CD14-positive monocyte (primary cell): ENCODE results near the gene SAMD3. TPM values are rescaled to one million over a fixed set of nuclear protein-coding genes. Genes with fewer than 3 reads are reported as not detected.
"Not testable (repeated sequence)": the region's sequence is repeated elsewhere in the genome, so short reads cannot be mapped to it uniquely, and the experiment has no call there.

ENCODE experiments used
- DNase-seq, 3 donors: peaks; one replicate each; pipeline ENCODE4 v3.0.0-alpha.2; 2011 to 2022
- H2AFZ ChIP-seq: 2 replicates; pipeline ENCODE4 v1.6.0; 2012; ENCODE audit warnings: mild to moderate bottlenecking, low read depth, low read length, inconsistent platforms; ENCODE audit not compliant: insufficient read depth, poor library complexity, severe bottlenecking
- H3K27ac ChIP-seq, 2 donors: 1 replicate in 1 of 2; 2 replicates in 1 of 2; pipeline ENCODE4 v1.5.1; 2012 to 2013; ENCODE audit warnings: low read length in 2 of 2, control low read depth in 1 of 2, inconsistent platforms in 1 of 2, low read depth in 1 of 2, mild to moderate bottlenecking in 1 of 2
- H3K27me3 ChIP-seq, 2 donors: one replicate each; pipeline versions ENCODE4 v1.6.0 to v1.6.1; 2011 to 2013; ENCODE audit warnings: low read length in 2 of 2; ENCODE audit not compliant: control insufficient read depth in 2 of 2, insufficient read depth in 2 of 2
- H3K36me3 ChIP-seq, 2 donors: replicated peaks in 1 of 2; 1 replicate in 1 of 2; 2 replicates in 1 of 2; pipeline versions ENCODE4 v1.5.1 to v1.6.1; 2012 to 2013; ENCODE audit warnings: low read length in 2 of 2, control low read depth in 1 of 2, inconsistent platforms in 1 of 2, mild to moderate bottlenecking in 1 of 2; ENCODE audit not compliant: insufficient read depth in 2 of 2, control insufficient read depth in 1 of 2
- H3K4me1 ChIP-seq, 2 donors: 1 replicate in 1 of 2; 2 replicates in 1 of 2; pipeline versions ENCODE4 v1.5.1 to v1.6.1; 2012 to 2013; ENCODE audit warnings: low read length in 2 of 2, control low read depth in 1 of 2, inconsistent platforms in 1 of 2, mild to moderate bottlenecking in 1 of 2, moderate library complexity in 1 of 2; ENCODE audit not compliant: insufficient read depth in 2 of 2, control insufficient read depth in 1 of 2
- H3K4me2 ChIP-seq: replicated peaks from 2 replicates; pipeline ENCODE3; 2012; ENCODE audit warnings: low read length, moderate library complexity, mild to moderate bottlenecking; ENCODE audit not compliant: poor library complexity, severe bottlenecking; ENCODE audit errors: extremely low read depth
- H3K4me3 ChIP-seq, 3 experiments: fragments of 200-600 bp in 1 of 3; sonication (generic) in 1 of 3; replicated peaks in 1 of 3; 1 replicate in 2 of 3; 2 replicates in 1 of 3; pipeline ENCODE4 v1.5.1; 2011 to 2013; ENCODE audit warnings: low read length in 3 of 3, mild to moderate bottlenecking in 3 of 3, control low read depth in 2 of 3, low read depth in 2 of 3, inconsistent platforms in 1 of 3, moderate library complexity in 1 of 3
- H3K79me2 ChIP-seq: 2 replicates; pipeline ENCODE4 v1.6.0; 2012; ENCODE audit warnings: mild to moderate bottlenecking, control low read depth, inconsistent platforms, low read length, moderate library complexity; ENCODE audit not compliant: insufficient read depth
- H3K9ac ChIP-seq: 2 replicates; pipeline ENCODE4 v1.6.0; 2017; ENCODE audit warnings: low read length, mild to moderate bottlenecking; ENCODE audit not compliant: insufficient read depth, poor library complexity, severe bottlenecking
- H3K9me3 ChIP-seq, 2 donors: replicated peaks in 1 of 2; 1 replicate in 1 of 2; 2 replicates in 1 of 2; pipeline versions ENCODE4 v1.5.1 to v1.6.1; 2012 to 2013; ENCODE audit warnings: low read length in 2 of 2, control low read depth in 1 of 2; ENCODE audit not compliant: control insufficient read depth in 1 of 2, insufficient read depth in 1 of 2
- H4K20me1 ChIP-seq: 2 replicates; pipeline ENCODE4 v1.6.0; 2012; ENCODE audit warnings: mild to moderate bottlenecking, low read length, control low read depth, moderate library complexity; ENCODE audit not compliant: insufficient read depth
- H3K27ac Mint-ChIP-seq, 7 donors: one replicate each; pipeline ENCODE4 v1.8.0; 2020; ENCODE audit warnings: mild to moderate bottlenecking in 7 of 7, mixed read lengths in 7 of 7, moderate library complexity in 6 of 7, inconsistent platforms in 2 of 7
- H3K27me3 Mint-ChIP-seq, 3 donors: one replicate each; pipeline ENCODE4 v1.8.0; 2021 to 2022; ENCODE audit warnings: low read depth in 3 of 3, mild to moderate bottlenecking in 3 of 3, mixed read lengths in 3 of 3, moderate library complexity in 3 of 3, inconsistent platforms in 1 of 3
- H3K36me3 Mint-ChIP-seq, 2 donors: one replicate each; pipeline ENCODE4 v1.8.0; 2020; ENCODE audit warnings: mixed read lengths in 2 of 2, inconsistent platforms in 1 of 2, mild to moderate bottlenecking in 1 of 2
- H3K4me1 Mint-ChIP-seq: one replicate; pipeline ENCODE4 v1.8.0; 2020; ENCODE audit warnings: mild to moderate bottlenecking, mixed read lengths
- H3K4me3 Mint-ChIP-seq, 2 donors: one replicate each; pipeline ENCODE4 v1.8.0; 2020; ENCODE audit warnings: mild to moderate bottlenecking in 2 of 2, mixed read lengths in 2 of 2, moderate library complexity in 1 of 2
- H3K9me3 Mint-ChIP-seq, 7 donors: one replicate each; pipeline ENCODE4 v1.8.0; 2020 to 2022; ENCODE audit warnings: mixed read lengths in 7 of 7, mild to moderate bottlenecking in 6 of 7, moderate library complexity in 6 of 7, inconsistent platforms in 2 of 7
- CTCF ChIP-seq: fragments of 200-600 bp; IDR thresholded peaks from one replicate; pipeline ENCODE4 v1.8.0; 2022; ENCODE audit warnings: antibody characterized with exemption, mild to moderate bottlenecking
- WGBS: methylation state at CpG from one replicate; pipeline ENCODE4 v1.1.5; 2013; ENCODE audit warnings: missing lambda C conversion rate; ENCODE audit not compliant: insufficient coverage; 5-methylcytosine and 5-hydroxymethylcytosine counted together
- intact Hi-C, 2 donors: fragments of 100-400 bp; cut with micrococcal nuclease; formaldehyde crosslinking; loops; one replicate each; pipeline versions ENCODE4 v1.15.0 to v1.15.1; 2023
- polyA plus RNA-seq, 3 donors: library from polyadenylated mRNA; depleted of rRNA in 1 of 3; unstranded in 2 of 3; stranded (reverse) in 1 of 3; fragments of 300-500 nt in 2 of 3; fragments of >200 nt in 1 of 3; fragmentation: Illumina TruSeq in 2 of 3; gene quantifications; 1 replicate in 2 of 3; 2 replicates in 1 of 3; pipeline ENCODE4 v1.2.3, GENCODE V29; 2012 to 2021

The SAMD3 gene
- polyA plus RNA-seq, 3 donors = 0.33 to 0.49 TPM; not detected in 1

GRCh38 chr6:130178692-130179091 lies 44.1 kb downstream of the SAMD3 start:
- no peaks in the 10 kb centered on the region for H4K20me1 ChIP-seq
- intact Hi-C loops = no loop called here
- WGBS = no CpG with 5 or more reads among the region's 1 CpG
- TF ChIP-seq CTCF = no peak
- H3K4me3 ChIP-seq = no peak overlapping the region
- Mint-ChIP-seq H3K27ac (no peak overlapping the region), H3K4me1 (peaks cover 7% of the 10 kb centered on the region), H3K4me3 (no peak overlapping the region), H3K27me3 (peaks cover 0 to 2% (median 0%) of the 10 kb centered on the region in 3 donors), H3K9me3 (peaks cover 0 to 10% (median 7%) of the 10 kb centered on the region in 7 donors), H3K36me3 (no peaks in the 10 kb centered on the region)
- no peaks in the 10 kb centered on the region for H3K9me3 ChIP-seq
- no peaks in the 10 kb centered on the region for H3K36me3 ChIP-seq
- no peak overlapping the region for H3K4me2 ChIP-seq
- no peaks in the 10 kb centered on the region for H3K79me2 ChIP-seq
- DNase-seq = no peak
- no peak overlapping the region for H2AFZ ChIP-seq
- no peak overlapping the region for H3K9ac ChIP-seq
- H3K27me3 ChIP-seq = no peaks in the 10 kb centered on the region
- no peak overlapping the region for H3K27ac ChIP-seq
- peaks cover 0 to 2% of the 10 kb centered on the region in 2 donors for H3K4me1 ChIP-seq

- Histone ChIP-seq H3K79me2 (no peaks in the 10 kb centered on the region), H3K4me3 (no peak overlapping the region), H3K36me3 (no peaks in the 10 kb centered on the region), H4K20me1 (no peaks in the 10 kb centered on the region), H3K27me3 (no peaks in the 10 kb centered on the region), H3K9me3 (peaks cover 0 to 4% of the 10 kb centered on the region in 2 donors), H3K4me2 (no peak overlapping the region), H3K9ac (no peak overlapping the region), H3K27ac (no peak overlapping the region), H3K4me1 (peaks cover 0 to 2% of the 10 kb centered on the region in 2 donors), H2AFZ (no peak overlapping the region)
- peaks cover 6 to 22% (median 9%) of the 10 kb centered on the region in 7 donors for H3K9me3 Mint-ChIP-seq
- H3K27ac Mint-ChIP-seq = no peak overlapping the region
- intact Hi-C loops = no loop called here
- WGBS = 100% methylated on average over 1 of the region's 1 CpG
- TF ChIP-seq CTCF = no peak
- H3K27me3 Mint-ChIP-seq = peaks cover 0 to 2% (median 2%) of the 10 kb centered on the region in 3 donors
- H3K36me3 Mint-ChIP-seq = no peaks in the 10 kb centered on the region
- DNase-seq = no peak
- no peak overlapping the region for H3K4me3 Mint-ChIP-seq
- H3K4me1 Mint-ChIP-seq = peaks cover 3% of the 10 kb centered on the region
Observed at GRCh38 chr6:130176378-130176777, 46.4 kb downstream of the SAMD3 start.

- H3K9me3 ChIP-seq, H3K79me2 ChIP-seq, H3K4me3 Mint-ChIP-seq, H2AFZ ChIP-seq, H3K4me3 ChIP-seq, H3K36me3 ChIP-seq, H3K9ac ChIP-seq, H3K36me3 Mint-ChIP-seq, H3K27ac Mint-ChIP-seq, H3K4me1 ChIP-seq, H3K27ac ChIP-seq, H3K4me2 ChIP-seq, H3K27me3 Mint-ChIP-seq, DNase-seq, H3K4me1 Mint-ChIP-seq, intact Hi-C loops, H4K20me1 ChIP-seq, H3K27me3 ChIP-seq: not testable (repeated sequence)
- 100% methylated on average over 3 of the region's 4 CpGs for WGBS
- peaks cover 5 to 24% (median 9%) of the 10 kb centered on the region in 7 donors for H3K9me3 Mint-ChIP-seq
Observed at GRCh38 chr6:130173377-130174004, 49.3 kb downstream of the SAMD3 start.
